Stimulated activated CD4-positive, alpha-beta T cell treated with anti-CD3 and anti-CD28 coated beads, Interleukin-2, amount 100 ng/mL, for 24 hours (primary cell): ENCODE data around the gene CMIP.

Source experiments
- DNase-seq, 2 donors: peaks; one replicate each; pipeline ENCODE4 v3.0.0-alpha.2; 2020

CMIP gene

GRCh38 chr16:81496742-81497141 lies 52.1 kb downstream of the CMIP start:
- no peak for DNase-seq

GRCh38 chr16:81497690-81498089 lies 53.1 kb downstream of the CMIP start:
- DNase-seq: no peak

DNA sequence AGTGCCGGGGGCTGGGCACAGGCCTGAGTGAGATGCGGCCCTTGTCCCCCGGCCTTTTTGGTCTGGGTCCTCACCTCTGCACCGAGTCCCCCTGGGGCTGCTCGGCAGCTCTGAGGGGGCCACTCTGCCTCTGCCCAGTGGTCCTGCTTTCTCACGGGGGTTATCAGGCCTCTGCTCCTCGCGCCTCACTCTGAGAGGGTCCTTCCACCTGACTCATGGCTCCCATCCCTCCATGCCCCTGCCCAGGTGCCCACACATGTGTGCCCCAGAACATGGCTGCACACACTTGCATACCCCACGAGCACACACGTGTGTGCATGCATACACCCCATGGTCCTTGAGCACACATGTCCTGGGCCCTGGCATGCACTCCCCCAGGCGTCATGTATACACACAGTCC lies 53.7 kb downstream of the CMIP start:
- DNase-seq: no peak

DNA sequence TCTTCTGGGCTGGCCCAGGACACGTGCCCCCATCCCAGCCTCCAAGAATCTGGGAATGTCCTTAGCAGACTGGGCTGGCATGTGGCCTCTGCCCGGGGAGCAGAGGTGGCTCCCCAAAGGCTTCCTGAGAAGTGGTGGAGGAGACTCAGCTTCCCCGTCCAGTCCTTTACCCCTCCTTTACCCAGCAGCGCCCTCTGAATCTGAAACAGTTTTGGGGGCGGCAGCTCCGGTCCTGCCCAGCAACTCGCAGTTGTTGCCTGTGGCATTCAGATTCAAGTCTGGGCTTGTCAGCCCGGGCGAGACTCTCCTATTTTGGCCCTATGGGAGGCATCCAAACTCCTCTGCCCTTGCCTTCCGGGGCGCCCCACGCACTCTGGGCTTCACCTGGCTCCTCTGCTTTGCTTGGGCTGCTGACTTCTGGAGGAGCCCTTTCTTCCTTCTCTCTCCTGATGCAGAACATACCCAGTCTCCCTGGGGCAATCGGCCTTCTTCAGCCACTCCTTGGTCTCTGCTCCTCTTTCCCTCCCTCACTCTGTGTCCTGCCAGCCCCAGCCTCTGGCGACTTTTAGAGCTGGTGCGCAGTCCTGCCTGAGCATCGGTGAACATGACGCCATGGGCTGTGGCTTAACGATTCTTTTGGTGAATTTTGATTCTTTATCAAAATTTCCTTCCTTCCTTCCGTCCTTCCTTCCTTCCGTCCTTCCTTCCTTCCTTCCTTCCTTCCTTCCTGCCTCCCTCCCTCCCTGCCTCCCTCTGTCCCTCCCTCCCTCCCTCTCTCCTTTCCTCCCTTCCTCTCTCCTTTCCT lies 55.2 kb downstream of the CMIP start:
- DNase-seq: no peak

DNA sequence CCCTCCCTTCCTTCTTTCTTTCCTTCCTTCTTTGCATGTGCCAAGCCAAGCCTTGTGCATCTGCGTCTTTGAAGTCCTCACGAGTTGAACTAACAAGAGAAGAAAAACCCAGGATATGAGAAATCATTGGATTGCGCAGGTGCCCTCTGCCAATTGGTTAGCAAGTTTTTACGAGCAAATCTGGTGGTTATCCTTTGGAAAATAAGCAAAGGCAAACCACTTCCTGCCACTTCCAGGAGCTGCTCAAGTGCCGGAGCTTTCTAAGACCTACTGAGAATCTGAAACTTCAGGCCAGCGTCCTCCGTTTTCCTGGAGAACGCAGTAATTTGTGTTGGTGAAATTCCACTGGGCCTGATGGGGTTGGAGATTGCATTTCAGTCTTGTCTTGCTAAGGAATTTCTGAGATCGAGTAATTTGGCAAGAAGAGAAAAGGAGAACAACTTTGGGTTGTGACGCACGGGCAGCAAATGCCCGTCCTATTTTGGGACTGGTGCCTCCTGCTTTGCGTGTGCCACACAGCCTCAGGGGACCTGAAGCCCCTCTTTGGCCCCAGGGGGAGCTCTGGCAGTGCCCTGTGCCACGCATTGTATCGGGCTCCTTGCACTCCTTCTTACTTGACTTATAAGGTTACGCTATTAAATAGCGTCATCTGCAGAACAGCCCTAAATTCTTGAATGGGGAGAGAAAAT lies 56.4 kb downstream of the CMIP start:
- DNase-seq: no peak

- DNase-seq: no peak
These were observed 57.9 kb downstream of the CMIP start for GRCh38 chr16:81502396-81503070.

GRCh38 chr16:81505011-81505661 lies 60.5 kb downstream of the CMIP start:
- DNase-seq: no peak

DNA sequence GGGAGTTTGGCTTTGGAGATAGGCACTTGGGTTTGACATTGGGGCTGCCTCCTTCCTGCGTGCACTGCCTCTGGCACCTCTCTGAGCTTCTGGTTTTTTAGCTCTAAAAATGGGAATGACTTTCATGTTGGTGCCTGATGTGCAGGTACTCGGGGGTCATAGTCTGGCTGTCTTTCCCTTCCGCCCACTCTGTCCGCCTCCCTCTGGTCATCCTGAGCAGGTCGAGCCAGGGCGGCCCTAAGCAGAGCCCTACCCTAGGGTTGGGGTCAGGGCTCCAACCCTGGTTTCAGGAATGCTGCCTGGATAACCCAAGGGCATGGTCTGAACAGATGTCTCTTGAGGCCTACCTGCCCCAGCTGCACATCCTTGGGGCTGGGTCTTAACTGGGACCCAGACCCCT lies 64.8 kb downstream of the CMIP start:
- DNase-seq: no peak

DNA sequence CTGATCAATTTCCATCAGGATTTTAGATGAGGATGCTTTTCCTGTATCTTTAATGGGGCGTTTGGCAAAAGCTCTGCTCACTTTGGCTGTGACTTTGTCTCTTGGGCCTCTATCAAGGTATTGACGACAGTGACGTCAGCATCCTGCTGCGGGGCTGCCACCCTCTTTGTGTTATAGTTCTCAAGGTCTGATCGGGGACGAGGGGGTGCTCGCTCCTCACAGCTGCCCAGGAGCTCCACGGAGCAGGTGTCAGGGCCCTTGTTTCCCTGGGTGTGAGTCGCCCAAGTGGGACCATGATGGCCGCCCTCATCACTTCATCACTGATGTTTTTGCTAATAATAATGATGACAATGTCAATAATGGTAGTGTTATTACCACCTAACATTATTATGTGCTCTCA lies 65.4 kb downstream of the CMIP start:
- DNase-seq: no peak

GRCh38 chr16:81511371-81511770 lies 66.8 kb downstream of the CMIP start:
- DNase-seq: no peak

- no peak for DNase-seq
These were observed 68.8 kb downstream of the CMIP start for GRCh38 chr16:81513204-81514040.

DNA sequence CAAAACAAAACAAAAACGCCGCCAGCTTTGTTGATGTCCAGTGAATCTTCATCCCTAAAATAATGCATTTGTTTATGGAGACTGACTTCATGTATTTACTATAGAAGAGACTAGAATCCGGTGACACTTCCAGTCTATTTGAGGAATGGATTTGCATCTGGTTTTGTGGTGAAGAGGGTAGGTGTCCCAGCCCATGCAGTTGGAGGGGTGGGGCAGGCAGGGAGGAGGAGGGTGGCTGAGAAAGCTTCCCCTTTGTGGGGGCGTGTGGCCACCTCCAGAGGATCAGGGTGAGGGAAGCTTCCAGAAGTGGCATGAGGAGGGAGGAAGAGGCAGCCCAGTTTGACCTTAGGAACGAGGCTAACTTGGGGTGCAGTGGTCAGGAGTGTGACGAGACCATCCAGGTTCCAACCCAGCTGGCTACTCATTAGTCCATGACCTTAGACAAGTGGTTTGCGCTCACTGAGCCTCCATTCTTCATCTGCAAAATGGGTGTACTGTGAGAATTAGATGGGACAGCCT lies 69.5 kb downstream of the CMIP start:
- no peak for DNase-seq

- no peak for DNase-seq
These were observed 70.1 kb downstream of the CMIP start for GRCh38 chr16:81514568-81515258.

GRCh38 chr16:81515281-81515680 lies 70.7 kb downstream of the CMIP start:
- no peak for DNase-seq

- DNase-seq: no peak
These were observed 71.1 kb downstream of the CMIP start for GRCh38 chr16:81515721-81516120.

DNA sequence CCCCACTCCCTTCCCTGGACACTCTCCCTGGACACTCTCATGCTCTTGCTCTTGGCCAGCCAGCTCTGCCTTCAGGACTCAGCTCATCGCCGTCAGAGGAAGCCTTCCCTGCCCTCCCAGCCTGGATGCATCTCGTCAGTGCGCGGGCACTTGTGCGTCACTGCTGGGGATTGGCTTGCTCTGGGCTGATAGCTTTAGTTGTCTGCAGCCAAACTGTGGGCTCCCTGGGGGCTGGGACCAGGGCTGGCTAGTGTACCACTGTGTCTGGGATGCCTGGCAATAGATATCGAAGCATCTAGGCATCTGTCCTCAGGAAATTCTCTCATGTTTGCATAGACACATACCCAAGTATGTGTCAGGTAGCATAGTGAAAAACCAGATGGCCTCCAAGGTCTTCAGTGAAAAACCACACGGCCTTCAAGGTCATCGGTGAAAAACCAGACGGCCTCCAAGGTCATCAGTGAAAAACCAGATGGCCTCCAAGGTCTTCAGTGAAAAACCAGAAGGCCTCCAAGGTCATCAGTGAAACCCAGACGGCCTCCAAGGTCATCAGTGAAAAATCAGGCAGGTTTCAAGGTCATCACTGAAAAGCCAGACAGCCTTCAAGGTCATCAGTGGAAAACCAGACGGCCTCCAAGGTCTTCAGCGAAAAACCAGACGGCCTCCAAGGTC lies 72.0 kb downstream of the CMIP start:
- no peak for DNase-seq

GRCh38 chr16:81517150-81517499 lies 72.5 kb downstream of the CMIP start:
- DNase-seq: no peak

- no peak for DNase-seq
These were observed 73.2 kb downstream of the CMIP start for GRCh38 chr16:81517629-81518438.

- DNase-seq: no peak
These were observed 73.8 kb downstream of the CMIP start for GRCh38 chr16:81518439-81518757.
